ENCODE data around the gene DEXI. TPM values are rescaled to one million over a fixed set of nuclear protein-coding genes. Genes with fewer than 3 reads are reported as not detected.
A peak's percentile ranks its signal among the peaks of the same experiment; 100 is the strongest.

DEXI gene
- total and polyA plus RNA-seq, 2 of the 13 experiments (the other 11 are each of a cell fraction or from before 2014, with no cell fraction given), result 51.5 to 70.4 TPM

DNA sequence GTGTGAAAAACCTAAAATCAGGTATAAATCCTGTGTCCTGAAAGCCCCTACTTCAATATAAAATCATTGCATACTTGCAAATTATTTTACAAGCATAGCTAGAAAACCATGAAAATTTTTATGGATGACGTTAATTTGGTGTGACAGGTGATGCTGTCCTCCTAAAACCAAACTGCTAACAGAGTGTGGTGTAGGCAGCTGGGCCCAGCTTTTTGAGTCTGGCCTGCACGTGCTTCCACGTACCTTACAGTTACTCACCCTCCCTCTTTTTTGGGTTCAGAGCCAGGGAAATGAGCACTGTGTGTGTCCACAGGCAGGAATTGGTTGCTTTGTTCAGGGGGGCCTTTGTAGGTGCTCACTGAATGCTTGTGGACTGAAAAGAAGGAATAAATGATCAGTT is 38.5 kb upstream of the DEXI start:
- peaks cover 0 to 13% of the 10 kb centered on the region in 2 experiments; a peak in 3 of 5 replicates for H3K36me3 ChIP-seq (replicated peaks in 1 of 2; ENCODE audit: control insufficient read depth in 1 of 2, insufficient read depth in 2 of 2, low read length in 2 of 2)
- intact Hi-C loops (cut with micrococcal nuclease; ENCODE audit: unreplicated experiment), result no loop called here
- no peak overlapping the region for H3K9ac ChIP-seq (ENCODE audit: insufficient read depth, low read depth, low read length)
- ChIA-PET POLR2A (interaction anchor here (1.3 to 1.4 kb wide), 2 partner anchors 275 to 415 kb away, joined by 3 to 9 read pairs; partner anchors contain the start of gene SOCS1), CTCF (ENCODE audit: low intra/inter-chr PET ratio, low total read pairs) (interaction anchor here (1.0 kb wide), 1 partner anchor 10 kb away, joined by 4 read pairs; no protein-coding TSS in a partner anchor)
- WGBS (ENCODE audit: low lambda C conversion rate), result 90% methylated on average over 3 of the region's 3 CpGs
- BruUV-seq (replicated peaks), result no TSS peak
- in situ Hi-C loops (cut with HindIII; ENCODE audit: extremely low pct_ligation_motif_present, low pct_unique_long_range_greater_than_20kb), result no loop called here
- H2AFZ ChIP-seq (ENCODE audit: low read length), result no peak overlapping the region
- H3K4me3 ChIP-seq (replicated peaks in 1 of 3; ENCODE audit: insufficient read depth in 1 of 3, low read depth in 2 of 3, low read length in 3 of 3), result no peak overlapping the region
- DNase-seq (ENCODE audit: low spot score) (no peak), FAIRE-seq (no peak), ATAC-seq (no peak)
- TF ChIP-seq, protein P1, sequence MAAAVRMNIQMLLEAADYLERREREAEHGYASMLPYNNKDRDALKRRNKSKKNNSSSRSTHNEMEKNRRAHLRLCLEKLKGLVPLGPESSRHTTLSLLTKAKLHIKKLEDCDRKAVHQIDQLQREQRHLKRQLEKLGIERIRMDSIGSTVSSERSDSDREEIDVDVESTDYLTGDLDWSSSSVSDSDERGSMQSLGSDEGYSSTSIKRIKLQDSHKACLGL (CRISPR knock-in tag; IDR thresholded peaks at IDR 0.05), result no peak
- no peaks in the 10 kb centered on the region for H3K27me3 ChIP-seq (ENCODE audit: control insufficient read depth in 1 of 2, insufficient read depth in 2 of 2, low read length in 2 of 2)
- no peak overlapping the region for H3K27ac ChIP-seq (ENCODE audit: extremely low read length, insufficient read depth, low read length)
- peaks cover 28% of the 10 kb centered on the region for H3K4me1 ChIP-seq (ENCODE audit: insufficient read depth, low read length)
- no peaks in the 10 kb centered on the region for H4K20me1 ChIP-seq (ENCODE audit: insufficient read depth, low read length)
- no peaks in the 10 kb centered on the region for H3K9me3 ChIP-seq (ENCODE audit: low read length)
- no peak overlapping the region for H3K4me2 ChIP-seq (ENCODE audit: low read depth, low read length)
- H3K79me2 ChIP-seq (ENCODE audit: insufficient read depth, low read length), result no peaks in the 10 kb centered on the region

DNA sequence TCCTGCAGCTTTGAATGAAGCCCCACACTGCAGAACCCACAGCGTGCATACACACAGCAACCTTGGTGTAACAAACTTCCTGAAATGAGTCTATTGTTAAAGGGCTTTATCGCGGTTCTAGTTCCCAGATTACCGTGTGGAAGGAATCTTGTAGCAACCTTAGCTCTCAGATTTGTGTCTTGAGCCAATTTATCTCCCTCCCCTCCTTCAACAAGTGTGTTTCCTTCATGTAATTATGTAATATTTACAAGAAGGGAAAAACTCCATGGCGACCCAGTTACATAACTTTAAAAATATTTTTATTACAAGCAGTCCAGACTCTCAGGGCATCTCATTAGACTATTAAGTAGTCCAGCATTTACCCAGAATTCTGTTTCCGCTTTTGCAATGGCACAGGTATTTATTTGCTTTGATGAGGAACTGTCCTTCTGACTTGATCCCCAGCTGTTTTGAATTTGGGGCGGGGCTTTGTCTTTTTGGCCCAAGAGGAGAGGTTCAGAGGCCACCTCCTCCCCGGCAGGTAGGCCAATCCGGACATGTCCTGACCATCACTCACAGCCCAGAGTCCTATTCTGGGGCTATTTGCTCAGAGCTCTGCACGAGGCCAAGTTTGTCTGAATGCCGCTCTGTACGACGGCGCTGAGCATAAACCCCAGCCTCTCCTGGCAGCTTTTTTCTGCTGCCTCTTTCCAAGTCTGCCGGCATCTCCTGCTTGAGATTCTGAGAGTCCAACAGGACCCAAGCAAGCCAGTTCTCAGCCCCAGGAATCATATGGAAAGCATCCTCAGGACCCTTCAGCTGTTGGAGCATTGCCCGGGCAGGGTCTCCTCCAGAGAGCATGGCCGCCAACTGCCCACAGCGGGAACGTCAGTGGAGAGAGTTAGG is 37.7 kb upstream of the DEXI start:
- peak overlapping the region; percentile 23; the same call in 1 of the 2 replicates for H3K9ac ChIP-seq (ENCODE audit: insufficient read depth, low read depth, low read length)
- WGBS (ENCODE audit: low lambda C conversion rate), result 87% methylated on average over 19 of the region's 19 CpGs
- intact Hi-C loops (cut with micrococcal nuclease; ENCODE audit: unreplicated experiment), result no loop called here
- H3K4me2 ChIP-seq (ENCODE audit: low read depth, low read length), result peak overlapping the region; percentile 34
- BruUV-seq (replicated peaks), result no TSS peak
- H3K27me3 ChIP-seq (ENCODE audit: control insufficient read depth in 1 of 2, insufficient read depth in 2 of 2, low read length in 2 of 2), result no peaks in the 10 kb centered on the region
- FAIRE-seq (no peak), DNase-seq (ENCODE audit: low spot score) (peak; percentile 86), ATAC-seq (peak; percentile 92)
- H4K20me1 ChIP-seq (ENCODE audit: insufficient read depth, low read length), result no peaks in the 10 kb centered on the region
- peaks cover 28% of the 10 kb centered on the region for H3K4me1 ChIP-seq (ENCODE audit: insufficient read depth, low read length)
- ChIA-PET POLR2A (interaction anchor here (0.8 to 1.4 kb wide), 3 partner anchors 276 to 416 kb away, joined by 3 to 9 read pairs (median 3); partner anchors contain the start of gene SOCS1), CTCF (ENCODE audit: low intra/inter-chr PET ratio, low total read pairs) (no interaction called here)
- no peaks in the 10 kb centered on the region for H3K79me2 ChIP-seq (ENCODE audit: insufficient read depth, low read length)
- no peaks in the 10 kb centered on the region for H3K9me3 ChIP-seq (ENCODE audit: low read length)
- H3K27ac ChIP-seq (ENCODE audit: extremely low read length, insufficient read depth, low read length), result peak overlapping the region; percentile 31
- H2AFZ ChIP-seq (ENCODE audit: low read length), result no peak overlapping the region
- in situ Hi-C loops (cut with HindIII; ENCODE audit: extremely low pct_ligation_motif_present, low pct_unique_long_range_greater_than_20kb), result no loop called here
- peak overlapping the region in 1 of 3 experiments; percentile 3; a peak in 1 of 6 replicates for H3K4me3 ChIP-seq (replicated peaks in 1 of 3; ENCODE audit: insufficient read depth in 1 of 3, low read depth in 2 of 3, low read length in 3 of 3)
- H3K36me3 ChIP-seq (replicated peaks in 1 of 2; ENCODE audit: control insufficient read depth in 1 of 2, insufficient read depth in 2 of 2, low read length in 2 of 2), result peaks cover 0 to 13% of the 10 kb centered on the region in 2 experiments; a peak in 3 of 5 replicates
- TF ChIP-seq REL (CRISPR knock-in tag; conservative IDR thresholded peaks at IDR 0.05), result no peak
- no peak for TF ChIP-seq U2AF2 (IDR thresholded peaks at IDR 0.05; ENCODE audit: low read depth, low read length)
- TF ChIP-seq, protein P2, sequence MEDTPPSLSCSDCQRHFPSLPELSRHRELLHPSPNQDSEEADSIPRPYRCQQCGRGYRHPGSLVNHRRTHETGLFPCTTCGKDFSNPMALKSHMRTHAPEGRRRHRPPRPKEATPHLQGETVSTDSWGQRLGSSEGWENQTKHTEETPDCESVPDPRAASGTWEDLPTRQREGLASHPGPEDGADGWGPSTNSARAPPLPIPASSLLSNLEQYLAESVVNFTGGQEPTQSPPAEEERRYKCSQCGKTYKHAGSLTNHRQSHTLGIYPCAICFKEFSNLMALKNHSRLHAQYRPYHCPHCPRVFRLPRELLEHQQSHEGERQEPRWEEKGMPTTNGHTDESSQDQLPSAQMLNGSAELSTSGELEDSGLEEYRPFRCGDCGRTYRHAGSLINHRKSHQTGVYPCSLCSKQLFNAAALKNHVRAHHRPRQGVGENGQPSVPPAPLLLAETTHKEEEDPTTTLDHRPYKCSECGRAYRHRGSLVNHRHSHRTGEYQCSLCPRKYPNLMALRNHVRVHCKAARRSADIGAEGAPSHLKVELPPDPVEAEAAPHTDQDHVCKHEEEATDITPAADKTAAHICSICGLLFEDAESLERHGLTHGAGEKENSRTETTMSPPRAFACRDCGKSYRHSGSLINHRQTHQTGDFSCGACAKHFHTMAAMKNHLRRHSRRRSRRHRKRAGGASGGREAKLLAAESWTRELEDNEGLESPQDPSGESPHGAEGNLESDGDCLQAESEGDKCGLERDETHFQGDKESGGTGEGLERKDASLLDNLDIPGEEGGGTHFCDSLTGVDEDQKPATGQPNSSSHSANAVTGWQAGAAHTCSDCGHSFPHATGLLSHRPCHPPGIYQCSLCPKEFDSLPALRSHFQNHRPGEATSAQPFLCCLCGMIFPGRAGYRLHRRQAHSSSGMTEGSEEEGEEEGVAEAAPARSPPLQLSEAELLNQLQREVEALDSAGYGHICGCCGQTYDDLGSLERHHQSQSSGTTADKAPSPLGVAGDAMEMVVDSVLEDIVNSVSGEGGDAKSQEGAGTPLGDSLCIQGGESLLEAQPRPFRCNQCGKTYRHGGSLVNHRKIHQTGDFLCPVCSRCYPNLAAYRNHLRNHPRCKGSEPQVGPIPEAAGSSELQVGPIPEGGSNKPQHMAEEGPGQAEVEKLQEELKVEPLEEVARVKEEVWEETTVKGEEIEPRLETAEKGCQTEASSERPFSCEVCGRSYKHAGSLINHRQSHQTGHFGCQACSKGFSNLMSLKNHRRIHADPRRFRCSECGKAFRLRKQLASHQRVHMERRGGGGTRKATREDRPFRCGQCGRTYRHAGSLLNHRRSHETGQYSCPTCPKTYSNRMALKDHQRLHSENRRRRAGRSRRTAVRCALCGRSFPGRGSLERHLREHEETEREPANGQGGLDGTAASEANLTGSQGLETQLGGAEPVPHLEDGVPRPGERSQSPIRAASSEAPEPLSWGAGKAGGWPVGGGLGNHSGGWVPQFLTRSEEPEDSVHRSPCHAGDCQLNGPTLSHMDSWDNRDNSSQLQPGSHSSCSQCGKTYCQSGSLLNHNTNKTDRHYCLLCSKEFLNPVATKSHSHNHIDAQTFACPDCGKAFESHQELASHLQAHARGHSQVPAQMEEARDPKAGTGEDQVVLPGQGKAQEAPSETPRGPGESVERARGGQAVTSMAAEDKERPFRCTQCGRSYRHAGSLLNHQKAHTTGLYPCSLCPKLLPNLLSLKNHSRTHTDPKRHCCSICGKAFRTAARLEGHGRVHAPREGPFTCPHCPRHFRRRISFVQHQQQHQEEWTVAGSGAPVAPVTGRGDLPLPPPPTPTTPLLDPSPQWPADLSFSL (CRISPR knock-in tag; IDR thresholded peaks at IDR 0.05), result no peak
- TF ChIP-seq NFE2 (CRISPR knock-in tag; IDR thresholded peaks at IDR 0.05), result no peak
- no peak for TF ChIP-seq HNF4G (IDR thresholded peaks at IDR 0.05; ENCODE audit: borderline replicate concordance, low read depth, low read length)
- TF ChIP-seq HNF4G (CRISPR knock-in tag; IDR thresholded peaks at IDR 0.05; ENCODE audit: borderline replicate concordance, low read depth), result no peak
- TF ChIP-seq ZNF572 (CRISPR knock-in tag; IDR thresholded peaks at IDR 0.05), result no peak
- no peak for TF ChIP-seq RBM39 (IDR thresholded peaks at IDR 0.05; ENCODE audit: low read depth, low read length, poor library complexity, severe bottlenecking)
